CD4-positive, alpha-beta T cell treated with Interleukin-17A for 1 hour (primary cell): ENCODE data around the gene NEXN.
"Not testable (repeated sequence)": the region's sequence is repeated elsewhere in the genome, so short reads cannot be mapped to it uniquely, and the experiment has no call there.

Experiments used
- DNase-seq: peaks from one replicate; pipeline ENCODE4 v3.0.0-alpha.2; 2020

The NEXN gene

GRCh38 chr1:77906019-77906545 lies 17.7 kb downstream of the NEXN start:
- no peak for DNase-seq

GRCh38 chr1:77906624-77907023 lies 18.2 kb downstream of the NEXN start:
- no peak for DNase-seq

- DNase-seq, result no peak
Measured at GRCh38 chr1:77910116-77910515, 21.7 kb downstream of the NEXN start.

DNA sequence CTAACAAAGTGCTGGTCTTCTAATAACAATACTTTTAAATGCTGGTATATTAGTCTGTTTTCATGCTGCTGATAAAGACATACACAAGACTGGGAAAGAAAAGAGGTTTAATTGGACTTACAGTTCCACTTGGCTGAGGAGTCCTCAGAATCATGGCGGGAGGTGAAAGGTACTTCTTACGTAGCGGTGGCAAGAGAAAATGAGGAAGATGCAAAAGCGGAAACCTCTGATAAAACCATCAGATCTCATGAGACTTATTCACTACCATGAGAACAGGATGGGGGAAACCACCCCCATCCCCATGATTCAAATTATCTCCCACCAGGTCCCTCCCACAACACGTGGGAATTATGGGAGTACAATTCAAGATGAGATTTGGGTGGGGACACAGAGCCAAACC lies 30.5 kb downstream of the NEXN start:
- DNase-seq, result not testable (repeated sequence)

- DNase-seq, result no peak
Measured at GRCh38 chr1:77925518-77925917, 37.1 kb downstream of the NEXN start.

DNA sequence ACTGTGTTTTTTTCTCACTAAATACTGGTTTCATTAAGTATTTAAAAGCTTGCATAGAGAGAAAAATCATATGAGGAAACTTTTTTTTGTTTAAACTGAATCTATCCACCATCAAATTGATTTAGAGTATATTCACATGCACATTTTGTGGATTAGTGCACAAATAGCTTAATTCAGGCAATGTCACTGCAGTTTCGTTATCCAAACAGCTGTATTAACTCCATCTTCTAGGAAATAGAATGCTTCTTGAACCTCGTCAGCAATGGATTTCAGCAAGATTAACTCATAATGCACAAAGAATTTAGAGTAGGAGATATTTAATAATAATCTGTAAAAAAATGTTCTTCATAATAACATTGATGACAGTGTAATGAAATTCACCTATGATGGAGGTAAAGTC lies 37.5 kb downstream of the NEXN start:
- DNase-seq, result no peak

DNA sequence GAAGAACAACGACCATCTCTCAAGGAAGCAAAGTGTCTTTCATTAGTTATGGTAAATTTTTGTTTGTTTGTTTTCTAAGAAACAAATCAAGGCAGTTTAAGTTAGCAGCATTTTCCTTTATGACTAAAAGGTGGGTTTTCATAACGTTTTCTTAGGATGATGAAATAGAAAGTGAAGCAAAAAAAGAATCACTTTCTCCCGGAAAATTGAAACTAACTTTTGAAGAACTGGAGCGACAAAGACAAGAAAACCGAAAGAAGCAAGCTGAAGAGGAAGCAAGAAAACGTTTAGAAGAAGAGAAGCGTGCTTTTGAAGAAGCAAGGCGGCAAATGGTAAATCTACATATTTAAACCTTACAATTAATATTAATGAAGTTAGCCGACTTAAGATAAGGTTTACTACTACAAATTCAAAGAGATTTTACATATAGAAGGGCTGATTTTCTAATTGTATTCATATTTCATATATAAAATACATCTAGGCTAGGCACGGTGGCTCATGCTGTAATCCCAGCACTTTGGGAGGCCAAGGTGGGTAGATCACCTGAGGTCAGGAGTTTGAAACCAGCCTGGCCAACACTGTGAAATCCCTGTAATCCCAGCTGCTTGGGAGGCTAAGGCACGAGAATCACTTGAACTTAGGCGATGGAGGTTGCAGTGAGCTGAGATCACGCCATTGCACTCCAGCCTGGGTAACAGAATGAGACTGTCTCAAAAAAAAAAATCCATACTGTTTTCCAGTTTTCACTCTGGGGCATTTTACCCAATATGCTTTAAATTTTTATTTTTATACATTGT lies 38.3 kb downstream of the NEXN start:
- DNase-seq, result no peak

DNA sequence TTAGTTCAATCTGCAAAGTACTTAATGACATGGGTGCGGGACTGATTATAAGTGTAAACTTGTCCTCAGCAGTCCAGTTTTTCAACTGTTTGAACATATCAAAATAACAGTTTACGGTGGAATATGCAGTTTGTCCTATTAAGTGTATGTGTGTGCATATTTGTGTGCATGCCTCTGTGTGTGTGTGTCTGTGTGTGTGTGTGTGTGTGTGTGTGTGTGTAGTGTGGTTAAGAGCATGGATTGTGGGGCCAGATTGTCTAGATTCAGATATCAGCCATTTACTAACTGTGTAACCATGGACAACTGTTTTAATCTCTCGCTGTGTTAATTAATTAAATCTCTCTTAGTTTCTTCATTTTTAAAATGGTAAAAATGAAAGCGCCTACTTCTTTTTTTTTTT lies 39.0 kb downstream of the NEXN start:
- DNase-seq, result no peak

DNA sequence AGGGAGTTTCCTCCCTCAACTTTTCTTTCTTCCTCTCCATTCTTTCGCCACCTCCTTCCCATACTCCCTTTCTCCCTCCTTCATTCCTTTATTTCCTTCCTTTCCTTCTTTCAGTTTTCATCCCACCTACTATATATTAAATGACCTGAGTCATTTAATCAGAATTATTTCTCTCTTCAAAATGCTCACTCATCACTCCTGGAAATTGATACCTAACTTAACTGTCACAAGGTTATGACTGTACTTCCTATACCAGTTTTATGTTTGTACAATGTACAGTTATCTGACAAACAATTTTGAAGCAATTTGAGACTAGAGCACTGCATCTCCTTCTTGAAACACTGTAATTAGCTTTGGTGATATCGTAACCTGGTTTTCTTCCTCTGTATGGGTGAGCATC lies 41.4 kb downstream of the NEXN start:
- DNase-seq, result no peak

DNA sequence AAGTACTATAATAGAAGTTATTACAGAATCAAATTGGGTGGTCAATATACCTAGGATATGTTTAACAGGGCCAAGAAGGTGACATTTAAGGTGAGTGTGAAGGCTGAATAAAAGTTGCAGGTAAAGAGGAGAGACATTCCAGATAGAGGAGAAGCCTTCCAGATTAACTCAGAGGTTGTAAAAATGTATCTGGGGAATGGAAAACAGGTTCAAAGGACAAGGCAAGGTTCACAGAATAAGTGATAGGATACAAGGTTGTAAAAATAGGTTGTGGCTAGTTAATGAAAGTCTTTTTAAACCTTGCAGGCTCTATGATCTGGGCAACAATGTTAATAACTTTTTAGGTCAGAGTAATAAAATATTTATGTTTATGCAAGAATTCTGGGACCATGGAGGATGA lies 50.2 kb downstream of the NEXN start:
- no peak for DNase-seq

- no peak for DNase-seq
Measured at GRCh38 chr1:77940921-77941570, 52.6 kb downstream of the NEXN start.

GRCh38 chr1:77942400-77943140 lies 54.1 kb downstream of the NEXN start:
- DNase-seq, result no peak

DNA sequence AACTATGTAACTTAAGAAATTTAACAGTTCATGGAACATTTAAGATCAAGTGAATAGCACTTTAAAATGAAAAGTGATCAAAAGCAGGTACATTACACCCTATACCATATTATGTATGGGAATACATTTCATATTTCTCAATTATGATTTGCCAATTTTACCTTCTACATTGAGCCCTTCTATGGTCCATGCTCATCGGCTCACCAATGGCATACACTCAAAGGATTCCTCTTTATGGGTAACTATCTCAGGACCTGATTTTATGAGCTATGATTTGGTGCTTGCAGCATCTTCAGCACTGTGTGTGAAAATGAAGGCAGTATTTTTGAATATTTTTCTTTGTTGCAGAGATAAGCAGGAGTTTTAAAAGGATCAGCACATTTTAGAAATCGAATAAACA lies 56.9 kb downstream of the NEXN start:
- no peak for DNase-seq

- DNase-seq, result no peak
Measured at GRCh38 chr1:77948841-77949424, 60.5 kb downstream of the NEXN start.

- no peak for DNase-seq
Measured at GRCh38 chr1:77950873-77951272, 62.4 kb downstream of the NEXN start.

- DNase-seq, result no peak
Measured at GRCh38 chr1:77951328-77951727, 62.9 kb downstream of the NEXN start.

- DNase-seq, result no peak
Measured at GRCh38 chr1:77953907-77954306, 65.5 kb downstream of the NEXN start.

DNA sequence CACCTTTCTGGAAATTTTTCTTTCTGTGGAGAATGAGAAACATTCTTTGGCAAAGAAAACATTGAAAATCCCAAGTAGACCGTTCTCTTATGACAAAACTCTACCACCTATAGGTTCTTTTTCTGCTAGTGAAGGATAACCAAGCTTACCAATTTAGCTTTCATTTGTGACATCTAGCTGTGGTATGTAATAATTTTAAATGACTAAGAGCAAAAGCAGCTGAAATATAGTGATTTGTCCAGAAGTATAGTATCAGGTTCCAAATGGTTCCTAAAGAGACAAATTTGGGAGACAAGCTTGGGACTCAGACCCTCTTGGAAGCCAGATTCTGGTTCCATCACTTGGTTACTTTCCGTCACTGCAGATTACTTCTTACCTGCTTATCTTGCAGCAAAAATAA lies 66.1 kb downstream of the NEXN start:
- no peak for DNase-seq

GRCh38 chr1:77955709-77956108 lies 67.3 kb downstream of the NEXN start:
- DNase-seq, result no peak

GRCh38 chr1:77956464-77956863 lies 68.0 kb downstream of the NEXN start:
- no peak for DNase-seq

- no peak for DNase-seq
Measured at GRCh38 chr1:77958391-77958790, 70.0 kb downstream of the NEXN start.

DNA sequence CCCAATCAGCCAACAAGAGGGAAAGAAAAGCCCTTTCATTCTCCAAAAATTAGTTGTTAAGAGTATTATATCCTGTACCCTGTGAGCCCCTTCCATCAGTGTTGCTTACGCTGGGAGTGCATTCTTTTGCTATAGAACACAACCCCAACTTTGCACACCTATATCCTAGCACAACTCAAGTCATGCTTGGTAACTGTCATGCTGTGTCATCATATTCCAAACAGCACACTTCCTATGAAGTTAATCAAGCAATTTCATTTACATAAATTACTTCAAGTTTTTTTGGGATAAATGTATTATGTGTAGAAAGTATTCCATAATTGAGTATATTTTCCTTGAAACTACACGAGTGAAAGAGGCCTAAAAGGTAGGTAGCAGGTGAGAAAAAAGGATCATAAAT lies 70.4 kb downstream of the NEXN start:
- no peak for DNase-seq

GRCh38 chr1:77961392-77961791 lies 73.0 kb downstream of the NEXN start:
- no peak for DNase-seq
